ENCODE data around the gene MAPT. TPM values are rescaled to one million over a fixed set of nuclear protein-coding genes. Genes with fewer than 3 reads are reported as not detected.
"Not testable (repeated sequence)": the region's sequence is repeated elsewhere in the genome, so short reads cannot be mapped to it uniquely, and the experiment has no call there.

MAPT gene
- total RNA-seq, 1 donor from 2014 or later: 6.1 TPM

GRCh38 chr17:45908460-45908859, 14.1 kb downstream of the MAPT start:
- no peaks in the 10 kb centered on the region for H3K36me3 ChIP-seq
- TF ChIP-seq POLR2A (IDR thresholded peaks at IDR 0.05) (no peak), POLR2AphosphoS5 (IDR thresholded peaks at IDR 0.05; ENCODE audit: insufficient read depth in 1 of 2, low read depth in 1 of 2) (no peak), CTCF (IDR thresholded peaks at IDR 0.05) (no peak)
- H3K27ac ChIP-seq: no peak overlapping the region
- no peak for DNase-seq (ENCODE audit: extremely low spot score in 2 of 2)
- intact Hi-C loops (cut with DNase I): no loop called here
- H3K9me3 ChIP-seq: no peaks in the 10 kb centered on the region
- H3K4me1 ChIP-seq: no peaks in the 10 kb centered on the region
- H3K27me3 ChIP-seq: no peaks in the 10 kb centered on the region
- H3K4me3 ChIP-seq: no peak overlapping the region

GRCh38 chr17:45908935-45909334, 14.6 kb downstream of the MAPT start:
- Histone ChIP-seq H3K27ac (no peak overlapping the region), H3K9me3 (no peaks in the 10 kb centered on the region), H3K4me3 (no peak overlapping the region), H3K4me1 (no peaks in the 10 kb centered on the region), H3K27me3 (no peaks in the 10 kb centered on the region), H3K36me3 (no peaks in the 10 kb centered on the region)
- intact Hi-C loops (cut with DNase I): no loop called here
- no peak for TF ChIP-seq POLR2AphosphoS5 (IDR thresholded peaks at IDR 0.05; ENCODE audit: insufficient read depth in 1 of 2, low read depth in 1 of 2)
- TF ChIP-seq CTCF (IDR thresholded peaks at IDR 0.05): no peak
- TF ChIP-seq POLR2A (IDR thresholded peaks at IDR 0.05): no peak
- no peak for DNase-seq (ENCODE audit: extremely low spot score in 2 of 2)

GRCh38 chr17:45910667-45911066, 16.3 kb downstream of the MAPT start:
- no peak overlapping the region for H3K4me3 ChIP-seq
- DNase-seq (ENCODE audit: extremely low spot score in 2 of 2): no peak
- intact Hi-C loops (cut with DNase I): no loop called here
- H3K27me3 ChIP-seq: no peaks in the 10 kb centered on the region
- TF ChIP-seq CTCF (IDR thresholded peaks at IDR 0.05) (no peak), POLR2A (IDR thresholded peaks at IDR 0.05) (no peak), POLR2AphosphoS5 (IDR thresholded peaks at IDR 0.05; ENCODE audit: insufficient read depth in 1 of 2, low read depth in 1 of 2) (no peak)
- H3K27ac ChIP-seq: no peak overlapping the region
- H3K36me3 ChIP-seq: no peaks in the 10 kb centered on the region
- H3K9me3 ChIP-seq: no peaks in the 10 kb centered on the region
- H3K4me1 ChIP-seq: no peaks in the 10 kb centered on the region

- no peak for DNase-seq (ENCODE audit: extremely low spot score in 2 of 2)
- Histone ChIP-seq H3K27ac (no peak overlapping the region), H3K36me3 (no peaks in the 10 kb centered on the region), H3K27me3 (no peaks in the 10 kb centered on the region), H3K4me1 (no peaks in the 10 kb centered on the region), H3K9me3 (no peaks in the 10 kb centered on the region), H3K4me3 (no peak overlapping the region)
- intact Hi-C loops (cut with DNase I): no loop called here
- no peak for TF ChIP-seq POLR2A (IDR thresholded peaks at IDR 0.05)
- no peak for TF ChIP-seq POLR2AphosphoS5 (IDR thresholded peaks at IDR 0.05; ENCODE audit: insufficient read depth in 1 of 2, low read depth in 1 of 2)
- no peak for TF ChIP-seq CTCF (IDR thresholded peaks at IDR 0.05)
Measured at GRCh38 chr17:45912319-45912718, 18.0 kb downstream of the MAPT start.

GRCh38 chr17:45913030-45913429, 18.7 kb downstream of the MAPT start:
- DNase-seq (ENCODE audit: extremely low spot score in 2 of 2): not testable (repeated sequence)

More at GRCh38 chr17:45913030-45913429, 18.7 kb downstream of the MAPT start:
- intact Hi-C loops (cut with DNase I); H3K36me3 ChIP-seq; H3K4me3 ChIP-seq; H3K27me3 ChIP-seq; H3K27ac ChIP-seq; H3K4me1 ChIP-seq; H3K9me3 ChIP-seq: not testable (repeated sequence)
